Trophoblast cell (in vitro differentiated cells and primary cell): Measurements from ENCODE around the gene NPR1.

Source experiments
- DNase-seq, 2 donors: peaks; one replicate each; pipeline ENCODE4 v3.0.0-alpha.2; 2016
- H2AFZ ChIP-seq: 2 replicates; pipeline ENCODE4 v1.6.1; 2013; ENCODE audit warnings: low read length, moderate library complexity, mild to moderate bottlenecking; ENCODE audit not compliant: insufficient read depth, poor library complexity
- H2AK5ac ChIP-seq: 2 replicates; pipeline ENCODE4 v1.6.1; 2013; ENCODE audit warnings: mild to moderate bottlenecking, low read length
- H2BK120ac ChIP-seq: 2 replicates; pipeline ENCODE4 v1.6.1; 2013; ENCODE audit warnings: low read length, mild to moderate bottlenecking, moderate library complexity; ENCODE audit not compliant: insufficient read depth, poor library complexity
- H2BK12ac ChIP-seq: 2 replicates; pipeline ENCODE4 v1.6.1; 2013; ENCODE audit warnings: mild to moderate bottlenecking, low read length, moderate library complexity
- H2BK5ac ChIP-seq: 2 replicates; pipeline ENCODE4 v1.6.1; 2013; ENCODE audit warnings: low read length, low read depth, moderate library complexity, mild to moderate bottlenecking; ENCODE audit not compliant: poor library complexity
- H3K14ac ChIP-seq: 2 replicates; pipeline ENCODE4 v1.6.1; 2013; ENCODE audit warnings: mild to moderate bottlenecking, low read length
- H3K18ac ChIP-seq: 2 replicates; pipeline ENCODE4 v1.6.1; 2013; ENCODE audit warnings: mild to moderate bottlenecking, low read length
- H3K23ac ChIP-seq: 2 replicates; pipeline ENCODE4 v1.6.1; 2013; ENCODE audit warnings: low read length
- H3K27ac ChIP-seq: 2 replicates; pipeline ENCODE4 v1.5.1; 2013; ENCODE audit warnings: low read depth, mild to moderate bottlenecking, inconsistent platforms, low read length, moderate library complexity
- H3K27me3 ChIP-seq: 2 replicates; pipeline ENCODE4 v1.6.1; 2013; ENCODE audit warnings: inconsistent platforms, mild to moderate bottlenecking, low read length, moderate library complexity; ENCODE audit not compliant: insufficient read depth
- H3K36me3 ChIP-seq, 2 experiments: 1 replicate in 1 of 2; 2 replicates in 1 of 2; pipeline ENCODE4 v1.6.1; 2013; ENCODE audit warnings: low read length in 2 of 2, mild to moderate bottlenecking in 2 of 2, moderate library complexity in 1 of 2; ENCODE audit not compliant: insufficient read depth in 2 of 2, control insufficient read depth in 1 of 2
- H3K4ac ChIP-seq: 2 replicates; pipeline ENCODE4 v1.6.1; 2013; ENCODE audit warnings: low read depth, mild to moderate bottlenecking, low read length, moderate library complexity
- H3K4me1 ChIP-seq, 2 experiments: 1 replicate in 1 of 2; 2 replicates in 1 of 2; pipeline ENCODE4 v1.6.1; 2013; ENCODE audit warnings: low read length in 2 of 2, mild to moderate bottlenecking in 2 of 2, moderate library complexity in 1 of 2; ENCODE audit not compliant: insufficient read depth in 2 of 2, control insufficient read depth in 1 of 2
- H3K4me2 ChIP-seq: 2 replicates; pipeline ENCODE4 v1.6.1; 2013; ENCODE audit warnings: inconsistent platforms, mild to moderate bottlenecking, low read length, moderate library complexity
- H3K4me3 ChIP-seq: 2 replicates; pipeline ENCODE4 v1.5.1; 2013; ENCODE audit warnings: mild to moderate bottlenecking, low read depth, low read length, inconsistent platforms
- H3K79me1 ChIP-seq: one replicate; pipeline ENCODE4 v1.6.1; 2013; ENCODE audit warnings: low read length
- H3K79me2 ChIP-seq: 2 replicates; pipeline ENCODE4 v1.6.1; 2013; ENCODE audit warnings: low read length, mild to moderate bottlenecking; ENCODE audit not compliant: control insufficient read depth, insufficient read depth, poor library complexity
- H3K9ac ChIP-seq: 2 replicates; pipeline ENCODE4 v1.6.1; 2013; ENCODE audit warnings: mild to moderate bottlenecking, low read length
- H3K9me3 ChIP-seq: 2 replicates; pipeline ENCODE4 v1.6.1; 2013; ENCODE audit warnings: low read depth, mild to moderate bottlenecking, control low read depth, inconsistent platforms, low read length; ENCODE audit not compliant: insufficient read depth
- H4K12ac ChIP-seq: 2 replicates; pipeline ENCODE4 v1.6.1; 2013; ENCODE audit warnings: low read depth, mild to moderate bottlenecking, low read length, moderate library complexity
- H4K8ac ChIP-seq: 2 replicates; pipeline ENCODE4 v1.6.1; 2013; ENCODE audit warnings: low read depth, mild to moderate bottlenecking, low read length, moderate library complexity
- H4K91ac ChIP-seq: one replicate; pipeline ENCODE4 v1.6.1; 2013; ENCODE audit warnings: low read depth, mild to moderate bottlenecking, low read length, moderate library complexity
- WGBS: extraction: QIAGEN DNeasy Blood & Tissue Kit; methylation state at CpG from one replicate; pipeline ENCODE4 v1.1.7; 2013; ENCODE audit warnings: missing lambda C conversion rate; ENCODE audit not compliant: insufficient read length, insufficient coverage; ENCODE audit errors: extremely low coverage; 5-methylcytosine and 5-hydroxymethylcytosine counted together

The NPR1 gene

GRCh38 chr1:153687346-153688125 is 9.0 kb downstream of the NPR1 start:
- Histone ChIP-seq H3K27ac (no peak overlapping the region), H3K4me1 (peaks cover 6 to 8% of the 10 kb centered on the region in 2 experiments), H3K4me2 (no peak overlapping the region), H4K12ac (no peak overlapping the region), H2AFZ (no peak overlapping the region), H3K4ac (no peak overlapping the region), H3K79me2 (no peaks in the 10 kb centered on the region), H4K91ac (no peak overlapping the region), H2AK5ac (no peak overlapping the region), H3K9me3 (no peaks in the 10 kb centered on the region), H2BK5ac (no peak overlapping the region), H2BK120ac (no peak overlapping the region), H4K8ac (no peak overlapping the region), H3K79me1 (no peaks in the 10 kb centered on the region), H3K36me3 (no peaks in the 10 kb centered on the region), H2BK12ac (no peak overlapping the region), H3K14ac (no peak overlapping the region), H3K23ac (no peak overlapping the region), H3K27me3 (no peaks in the 10 kb centered on the region), H3K18ac (no peak overlapping the region), H3K9ac (no peak overlapping the region), H3K4me3 (no peak overlapping the region)
- no CpG with 5 or more reads among the region's 16 CpGs for WGBS
- DNase-seq, result no peak

- no CpG with 5 or more reads among the region's 7 CpGs for WGBS
Measured at GRCh38 chr1:153688276-153688675, 9.8 kb downstream of the NPR1 start.

GRCh38 chr1:153688736-153689328 is 10.3 kb downstream of the NPR1 start:
- no peaks in the 10 kb centered on the region for H3K27me3 ChIP-seq
- no peak overlapping the region for H2BK120ac ChIP-seq
- DNase-seq, result peak; percentile 47 to 75
- H3K14ac ChIP-seq, result no peak overlapping the region
- no peak overlapping the region for H2BK12ac ChIP-seq
- H2AK5ac ChIP-seq, result no peak overlapping the region
- no peak overlapping the region for H3K9ac ChIP-seq
- no peak overlapping the region for H2AFZ ChIP-seq
- no peak overlapping the region for H2BK5ac ChIP-seq
- H3K18ac ChIP-seq, result no peak overlapping the region
- no peak overlapping the region for H3K27ac ChIP-seq
- no peak overlapping the region for H4K91ac ChIP-seq
- no peak overlapping the region for H3K4me3 ChIP-seq
- H3K9me3 ChIP-seq, result no peaks in the 10 kb centered on the region
- peaks cover 6 to 8% of the 10 kb centered on the region in 2 experiments for H3K4me1 ChIP-seq
- no peak overlapping the region for H3K4ac ChIP-seq
- WGBS, result no CpG with 5 or more reads among the region's 18 CpGs
- no peaks in the 10 kb centered on the region for H3K79me1 ChIP-seq
- no peaks in the 10 kb centered on the region for H3K79me2 ChIP-seq
- no peak overlapping the region for H3K4me2 ChIP-seq
- H4K8ac ChIP-seq, result no peak overlapping the region
- H3K36me3 ChIP-seq, result no peaks in the 10 kb centered on the region
- no peak overlapping the region for H3K23ac ChIP-seq
- no peak overlapping the region for H4K12ac ChIP-seq

More at GRCh38 chr1:153688276-153688675, 9.8 kb downstream of the NPR1 start:
- no peak overlapping the region for H3K23ac ChIP-seq
- no peaks in the 10 kb centered on the region for H3K79me2 ChIP-seq
- H4K12ac ChIP-seq, result no peak overlapping the region
- no peak overlapping the region for H4K91ac ChIP-seq
- H3K27ac ChIP-seq, result no peak overlapping the region
- H2AFZ ChIP-seq, result no peak overlapping the region
- peaks cover 6 to 8% of the 10 kb centered on the region in 2 experiments for H3K4me1 ChIP-seq
- H4K8ac ChIP-seq, result no peak overlapping the region
- H3K4ac ChIP-seq, result no peak overlapping the region
- no peak overlapping the region for H3K9ac ChIP-seq
- H3K9me3 ChIP-seq, result no peaks in the 10 kb centered on the region
- H2BK12ac ChIP-seq, result no peak overlapping the region
- H2AK5ac ChIP-seq, result no peak overlapping the region
- no peak overlapping the region for H3K14ac ChIP-seq
- no peaks in the 10 kb centered on the region for H3K27me3 ChIP-seq
- no peak overlapping the region for H3K4me2 ChIP-seq
- no peak for DNase-seq
- H3K36me3 ChIP-seq, result no peaks in the 10 kb centered on the region
- no peak overlapping the region for H3K18ac ChIP-seq
- H3K79me1 ChIP-seq, result no peaks in the 10 kb centered on the region
- no peak overlapping the region for H3K4me3 ChIP-seq
- no peak overlapping the region for H2BK5ac ChIP-seq
- no peak overlapping the region for H2BK120ac ChIP-seq

- no peak overlapping the region for H3K18ac ChIP-seq
- no CpG with 5 or more reads among the region's 4 CpGs for WGBS
Measured at GRCh38 chr1:153693466-153693865, 15.0 kb downstream of the NPR1 start.

More at GRCh38 chr1:153693466-153693865, 15.0 kb downstream of the NPR1 start:
- Histone ChIP-seq H4K91ac (no peak overlapping the region), H3K9me3 (no peaks in the 10 kb centered on the region), H3K9ac (no peak overlapping the region), H2AK5ac (no peak overlapping the region), H3K4me2 (no peak overlapping the region), H3K4me3 (no peak overlapping the region), H2BK12ac (no peak overlapping the region), H4K8ac (no peak overlapping the region), H4K12ac (no peak overlapping the region), H2BK120ac (no peak overlapping the region), H3K79me1 (peaks cover 12% of the 10 kb centered on the region), H3K36me3 (no peaks in the 10 kb centered on the region), H3K79me2 (peaks cover 3% of the 10 kb centered on the region), H2AFZ (no peak overlapping the region), H3K14ac (no peak overlapping the region), H3K27ac (no peak overlapping the region), H3K4me1 (peaks cover 20 to 22% of the 10 kb centered on the region in 2 experiments), H3K27me3 (no peaks in the 10 kb centered on the region), H2BK5ac (no peak overlapping the region), H3K4ac (no peak overlapping the region), H3K23ac (no peak overlapping the region)
- DNase-seq, result no peak
